Adrenal gland (tissue), 5 donors: ENCODE measurements around the gene LRFN2.

ENCODE experiments used
- POLR2A ChIP-seq, 2 donors: fragments of 450-650 bp; IDR thresholded peaks; one replicate each; pipeline ENCODE4 v1.6.1; 2017; ENCODE audit warnings: antibody characterized with exemption in 2 of 2, mild to moderate bottlenecking in 2 of 2, moderate library complexity in 1 of 2
- TF ChIP-seq, protein P1 (sequence below), 6 experiments: fragments of 450-650 bp in 4 of 6; fragments of 200-600 bp in 2 of 6; sonication (generic) in 1 of 6; IDR thresholded peaks; 1 replicate in 5 of 6; 2 replicates in 1 of 6; pipeline versions ENCODE4 v1.5.1 to v1.8.0; 2016 to 2021; ENCODE audit warnings: antibody characterized with exemption in 6 of 6, mild to moderate bottlenecking in 2 of 6, moderate library complexity in 1 of 6
- donor health status: DM: no; HTN: no; CAD: no.

DNA sequence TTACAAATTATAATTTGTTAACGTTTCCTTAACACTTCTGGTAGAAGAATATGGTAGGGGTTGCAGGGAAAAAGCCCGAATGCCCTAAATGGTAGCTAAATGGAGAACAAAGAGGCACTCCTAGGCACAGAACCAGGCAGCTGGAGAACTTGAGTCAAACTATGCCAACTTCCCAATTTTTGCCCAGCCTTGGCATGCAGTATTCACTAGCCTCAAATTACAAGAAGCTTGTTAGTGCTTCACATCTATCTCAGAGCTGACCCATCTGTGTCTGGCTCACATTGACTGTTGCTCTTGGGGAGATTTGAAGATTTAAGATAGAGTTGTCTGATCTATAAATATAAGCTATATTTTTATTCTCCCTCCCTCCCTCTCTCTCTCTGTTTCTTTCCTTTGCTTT, 19.4 kb upstream of the LRFN2 start:
- TF ChIP-seq, protein P1, sequence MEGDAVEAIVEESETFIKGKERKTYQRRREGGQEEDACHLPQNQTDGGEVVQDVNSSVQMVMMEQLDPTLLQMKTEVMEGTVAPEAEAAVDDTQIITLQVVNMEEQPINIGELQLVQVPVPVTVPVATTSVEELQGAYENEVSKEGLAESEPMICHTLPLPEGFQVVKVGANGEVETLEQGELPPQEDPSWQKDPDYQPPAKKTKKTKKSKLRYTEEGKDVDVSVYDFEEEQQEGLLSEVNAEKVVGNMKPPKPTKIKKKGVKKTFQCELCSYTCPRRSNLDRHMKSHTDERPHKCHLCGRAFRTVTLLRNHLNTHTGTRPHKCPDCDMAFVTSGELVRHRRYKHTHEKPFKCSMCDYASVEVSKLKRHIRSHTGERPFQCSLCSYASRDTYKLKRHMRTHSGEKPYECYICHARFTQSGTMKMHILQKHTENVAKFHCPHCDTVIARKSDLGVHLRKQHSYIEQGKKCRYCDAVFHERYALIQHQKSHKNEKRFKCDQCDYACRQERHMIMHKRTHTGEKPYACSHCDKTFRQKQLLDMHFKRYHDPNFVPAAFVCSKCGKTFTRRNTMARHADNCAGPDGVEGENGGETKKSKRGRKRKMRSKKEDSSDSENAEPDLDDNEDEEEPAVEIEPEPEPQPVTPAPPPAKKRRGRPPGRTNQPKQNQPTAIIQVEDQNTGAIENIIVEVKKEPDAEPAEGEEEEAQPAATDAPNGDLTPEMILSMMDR (IDR thresholded peaks at IDR 0.05) = no peak
- TF ChIP-seq POLR2A (IDR thresholded peaks at IDR 0.05) = no peak
